ENCODE measurements around the gene FTCD.

DNA sequence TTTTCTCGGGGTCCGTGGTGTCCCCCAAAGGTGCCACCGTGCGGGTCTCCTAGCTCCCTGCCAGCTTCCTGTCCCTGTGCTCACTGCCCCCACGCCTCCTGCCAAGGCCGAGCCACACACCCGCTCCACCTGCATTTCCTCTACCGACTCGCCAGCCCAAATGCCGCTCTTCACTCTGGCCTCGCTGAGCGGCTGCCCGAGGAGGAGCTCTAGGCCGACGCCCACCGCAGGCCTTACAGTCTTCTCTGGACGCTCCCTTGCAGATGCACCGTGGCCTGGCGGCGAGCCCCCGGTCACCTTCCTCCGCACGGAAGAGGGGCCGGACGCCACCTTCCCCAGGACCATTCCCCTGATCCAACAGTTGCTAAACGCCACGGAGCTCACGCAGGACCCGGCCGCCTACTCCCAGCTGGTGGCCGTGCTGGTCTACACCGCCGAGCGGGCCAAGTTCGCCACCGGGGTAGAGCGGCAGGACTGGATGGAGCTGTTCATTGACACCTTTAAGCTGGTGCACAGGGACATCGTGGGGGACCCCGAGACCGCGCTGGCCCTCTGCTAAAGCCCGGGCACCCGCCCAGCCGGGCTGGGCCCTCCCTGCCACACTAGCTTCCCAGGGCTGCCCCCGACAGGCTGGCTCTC is 26.3 kb downstream of the FTCD start:
- TF ChIP-seq, protein P1, sequence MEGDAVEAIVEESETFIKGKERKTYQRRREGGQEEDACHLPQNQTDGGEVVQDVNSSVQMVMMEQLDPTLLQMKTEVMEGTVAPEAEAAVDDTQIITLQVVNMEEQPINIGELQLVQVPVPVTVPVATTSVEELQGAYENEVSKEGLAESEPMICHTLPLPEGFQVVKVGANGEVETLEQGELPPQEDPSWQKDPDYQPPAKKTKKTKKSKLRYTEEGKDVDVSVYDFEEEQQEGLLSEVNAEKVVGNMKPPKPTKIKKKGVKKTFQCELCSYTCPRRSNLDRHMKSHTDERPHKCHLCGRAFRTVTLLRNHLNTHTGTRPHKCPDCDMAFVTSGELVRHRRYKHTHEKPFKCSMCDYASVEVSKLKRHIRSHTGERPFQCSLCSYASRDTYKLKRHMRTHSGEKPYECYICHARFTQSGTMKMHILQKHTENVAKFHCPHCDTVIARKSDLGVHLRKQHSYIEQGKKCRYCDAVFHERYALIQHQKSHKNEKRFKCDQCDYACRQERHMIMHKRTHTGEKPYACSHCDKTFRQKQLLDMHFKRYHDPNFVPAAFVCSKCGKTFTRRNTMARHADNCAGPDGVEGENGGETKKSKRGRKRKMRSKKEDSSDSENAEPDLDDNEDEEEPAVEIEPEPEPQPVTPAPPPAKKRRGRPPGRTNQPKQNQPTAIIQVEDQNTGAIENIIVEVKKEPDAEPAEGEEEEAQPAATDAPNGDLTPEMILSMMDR (IDR thresholded peaks at IDR 0.05): no peak
- TF ChIP-seq POLR2A (IDR thresholded peaks at IDR 0.05) (no peak), POLR2AphosphoS5 (IDR thresholded peaks at IDR 0.05; ENCODE audit: insufficient read depth in 1 of 2, low read depth in 1 of 2) (peak in 1 of 2 donors; percentile 14)

Measured in vagina (tissue), 2 donors.